Activated CD4-positive, alpha-beta T cell treated with anti-CD3 and anti-CD28 coated beads, Interleukin-2, amount 50 U/mL, for 1 hour (primary cell): Measurements from ENCODE around the gene RASGRF1.
"Not testable (repeated sequence)": the region's sequence is repeated elsewhere in the genome, so short reads cannot be mapped to it uniquely, and the experiment has no call there.

Experiments used
- DNase-seq: peaks from one replicate; pipeline ENCODE4 v3.0.0-alpha.2; 2020

The RASGRF1 gene

GRCh38 chr15:79035111-79035601 lies 55.4 kb downstream of the RASGRF1 start:
- no peak for DNase-seq

- DNase-seq, result no peak
These were observed 56.3 kb downstream of the RASGRF1 start for GRCh38 chr15:79034284-79034683.

GRCh38 chr15:79032656-79033055 lies 57.9 kb downstream of the RASGRF1 start:
- no peak for DNase-seq

- no peak for DNase-seq
These were observed 58.8 kb downstream of the RASGRF1 start for GRCh38 chr15:79031821-79032220.

- DNase-seq, result no peak
These were observed 59.4 kb downstream of the RASGRF1 start for GRCh38 chr15:79031201-79031600.

GRCh38 chr15:79030470-79030869 lies 60.1 kb downstream of the RASGRF1 start:
- no peak for DNase-seq

- no peak for DNase-seq
These were observed 62.1 kb downstream of the RASGRF1 start for GRCh38 chr15:79028411-79028964.

- no peak for DNase-seq
These were observed 62.8 kb downstream of the RASGRF1 start for GRCh38 chr15:79027532-79028410.

- DNase-seq, result no peak
These were observed 64.8 kb downstream of the RASGRF1 start for GRCh38 chr15:79025802-79026201.

- DNase-seq, result no peak
These were observed 65.4 kb downstream of the RASGRF1 start for GRCh38 chr15:79025201-79025600.

GRCh38 chr15:79024493-79024892 lies 66.1 kb downstream of the RASGRF1 start:
- DNase-seq, result not testable (repeated sequence)

- DNase-seq, result no peak
These were observed 66.7 kb downstream of the RASGRF1 start for GRCh38 chr15:79023918-79024317.

- DNase-seq, result no peak
These were observed 67.1 kb downstream of the RASGRF1 start for GRCh38 chr15:79023546-79023890.

GRCh38 chr15:79018960-79019359 lies 71.6 kb downstream of the RASGRF1 start:
- no peak for DNase-seq

- DNase-seq, result no peak
These were observed 72.6 kb downstream of the RASGRF1 start for GRCh38 chr15:79017953-79018352.

GRCh38 chr15:79016527-79017170 lies 73.9 kb downstream of the RASGRF1 start:
- DNase-seq, result no peak

GRCh38 chr15:79015416-79015815 lies 75.2 kb downstream of the RASGRF1 start:
- DNase-seq, result no peak

GRCh38 chr15:79010278-79010677 lies 80.3 kb downstream of the RASGRF1 start:
- no peak for DNase-seq

GRCh38 chr15:79009379-79009778 lies 81.2 kb downstream of the RASGRF1 start:
- DNase-seq, result no peak

- DNase-seq, result no peak
These were observed 81.9 kb downstream of the RASGRF1 start for GRCh38 chr15:79008659-79009058.

- peak; percentile 15 for DNase-seq
These were observed 83.5 kb downstream of the RASGRF1 start for GRCh38 chr15:79007066-79007465.

- DNase-seq, result no peak
These were observed 84.5 kb downstream of the RASGRF1 start for GRCh38 chr15:79006071-79006470.

- no peak for DNase-seq
These were observed 86.2 kb downstream of the RASGRF1 start for GRCh38 chr15:79004336-79004735.

GRCh38 chr15:79003896-79004295 lies 86.7 kb downstream of the RASGRF1 start:
- no peak for DNase-seq
